ENCODE data around the gene TSC2.
"Not testable (repeated sequence)": the region's sequence is repeated elsewhere in the genome, so short reads cannot be mapped to it uniquely, and the experiment has no call there.

The TSC2 gene

DNA sequence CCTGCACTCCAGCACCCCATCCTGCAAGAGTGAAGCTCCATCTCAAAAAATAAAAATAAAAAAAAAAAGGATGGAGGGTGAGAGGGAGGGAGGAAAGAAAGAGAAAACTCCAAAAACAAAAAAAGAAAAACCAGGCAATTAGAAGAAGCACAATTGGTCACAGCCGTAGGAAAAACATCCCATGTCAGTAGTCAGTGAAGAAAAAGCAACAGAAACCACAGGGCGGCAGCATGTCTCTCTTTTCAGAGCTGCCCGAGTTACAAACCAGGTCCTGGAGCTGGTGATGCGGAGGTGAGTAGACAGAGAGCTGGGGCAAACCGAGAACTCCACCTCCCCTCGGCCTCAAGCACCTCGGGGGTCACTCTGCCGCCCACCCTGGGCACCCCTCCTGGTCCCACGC lies 73.5 kb downstream of the TSC2 start:
- not testable (repeated sequence) for H3K36me3 ChIP-seq (ENCODE audit: insufficient read depth, low read length); H3K4me3 ChIP-seq (ENCODE audit: low read depth, low read length, poor library complexity, severe bottlenecking); H3F3A ChIP-seq (ENCODE audit: insufficient read depth, low read length); H3K4me2 ChIP-seq (ENCODE audit: low read length); H3K9ac ChIP-seq (ENCODE audit: low read length); H4K20me1 ChIP-seq (ENCODE audit: insufficient read depth, low read length); H3K9me2 ChIP-seq (ENCODE audit: low read depth, low read length); H3K9me3 ChIP-seq (ENCODE audit: low read length); H3K27me3 ChIP-seq (ENCODE audit: insufficient read depth, low read length); H3K79me2 ChIP-seq (ENCODE audit: insufficient read depth, low read length); H3K27ac ChIP-seq (ENCODE audit: low read depth, low read length, poor library complexity, severe bottlenecking); H2AFZ ChIP-seq (ENCODE audit: low read length); H3K4me1 ChIP-seq (ENCODE audit: insufficient read depth, low read length, severe bottlenecking)
- TF ChIP-seq, protein P1, sequence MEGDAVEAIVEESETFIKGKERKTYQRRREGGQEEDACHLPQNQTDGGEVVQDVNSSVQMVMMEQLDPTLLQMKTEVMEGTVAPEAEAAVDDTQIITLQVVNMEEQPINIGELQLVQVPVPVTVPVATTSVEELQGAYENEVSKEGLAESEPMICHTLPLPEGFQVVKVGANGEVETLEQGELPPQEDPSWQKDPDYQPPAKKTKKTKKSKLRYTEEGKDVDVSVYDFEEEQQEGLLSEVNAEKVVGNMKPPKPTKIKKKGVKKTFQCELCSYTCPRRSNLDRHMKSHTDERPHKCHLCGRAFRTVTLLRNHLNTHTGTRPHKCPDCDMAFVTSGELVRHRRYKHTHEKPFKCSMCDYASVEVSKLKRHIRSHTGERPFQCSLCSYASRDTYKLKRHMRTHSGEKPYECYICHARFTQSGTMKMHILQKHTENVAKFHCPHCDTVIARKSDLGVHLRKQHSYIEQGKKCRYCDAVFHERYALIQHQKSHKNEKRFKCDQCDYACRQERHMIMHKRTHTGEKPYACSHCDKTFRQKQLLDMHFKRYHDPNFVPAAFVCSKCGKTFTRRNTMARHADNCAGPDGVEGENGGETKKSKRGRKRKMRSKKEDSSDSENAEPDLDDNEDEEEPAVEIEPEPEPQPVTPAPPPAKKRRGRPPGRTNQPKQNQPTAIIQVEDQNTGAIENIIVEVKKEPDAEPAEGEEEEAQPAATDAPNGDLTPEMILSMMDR (IDR thresholded peaks at IDR 0.05; ENCODE audit: low read length), result peak; percentile 37; the same call in 1 of the 2 replicates

DNA sequence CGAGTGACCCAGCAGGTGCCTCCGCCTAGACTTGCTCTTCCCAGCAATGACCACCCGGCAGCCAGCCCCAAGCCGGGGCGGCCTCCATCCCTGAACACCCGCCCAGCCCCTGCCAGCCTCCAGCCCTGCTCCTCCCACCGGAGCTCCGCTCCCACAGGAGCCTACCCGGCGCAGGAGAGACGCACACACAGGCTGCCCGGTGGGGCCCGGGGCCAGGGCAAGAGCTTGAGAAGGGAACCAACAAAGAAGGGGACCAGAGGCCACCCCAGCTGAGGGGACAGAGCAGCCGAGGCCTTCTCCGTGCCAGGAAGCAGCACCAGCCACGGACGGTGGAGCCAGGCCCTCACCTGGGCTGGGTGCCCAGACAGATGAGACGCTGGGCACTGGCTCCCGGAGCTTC lies 74.1 kb downstream of the TSC2 start:
- Histone ChIP-seq H3K79me2 (ENCODE audit: insufficient read depth, low read length) (no peaks in the 10 kb centered on the region), H3K9me3 (ENCODE audit: low read length) (no peaks in the 10 kb centered on the region), H3K4me2 (ENCODE audit: low read length) (no peak overlapping the region), H3K27ac (ENCODE audit: low read depth, low read length, poor library complexity, severe bottlenecking) (no peak overlapping the region), H3F3A (ENCODE audit: insufficient read depth, low read length) (no peaks in the 10 kb centered on the region), H2AFZ (ENCODE audit: low read length) (no peak overlapping the region), H3K36me3 (ENCODE audit: insufficient read depth, low read length) (no peaks in the 10 kb centered on the region), H3K27me3 (ENCODE audit: insufficient read depth, low read length) (0 out of 2 replicates have a peak, but pooled peaks cover 3% of the 10 kb centered on the region), H3K4me1 (ENCODE audit: insufficient read depth, low read length, severe bottlenecking) (no peaks in the 10 kb centered on the region), H3K9me2 (ENCODE audit: low read depth, low read length) (no peaks in the 10 kb centered on the region), H4K20me1 (ENCODE audit: insufficient read depth, low read length) (no peaks in the 10 kb centered on the region), H3K4me3 (ENCODE audit: low read depth, low read length, poor library complexity, severe bottlenecking) (no peak overlapping the region), H3K9ac (ENCODE audit: low read length) (no peak overlapping the region)
- TF ChIP-seq, protein P1 (IDR thresholded peaks at IDR 0.05; ENCODE audit: low read length), result no peak
- TF ChIP-seq EZH2 (IDR thresholded peaks at IDR 0.05; ENCODE audit: borderline replicate concordance, low read length), result no peak

- Histone ChIP-seq H3K4me3 (ENCODE audit: low read depth, low read length, poor library complexity, severe bottlenecking) (no peak overlapping the region), H3K4me2 (ENCODE audit: low read length) (no peak overlapping the region), H3K9ac (ENCODE audit: low read length) (no peak overlapping the region), H3K4me1 (ENCODE audit: insufficient read depth, low read length, severe bottlenecking) (no peaks in the 10 kb centered on the region), H3K27me3 (ENCODE audit: insufficient read depth, low read length) (0 out of 2 replicates have a peak, but pooled peaks cover 3% of the 10 kb centered on the region), H4K20me1 (ENCODE audit: insufficient read depth, low read length) (no peaks in the 10 kb centered on the region), H3K27ac (ENCODE audit: low read depth, low read length, poor library complexity, severe bottlenecking) (no peak overlapping the region), H3F3A (ENCODE audit: insufficient read depth, low read length) (no peaks in the 10 kb centered on the region), H3K9me2 (ENCODE audit: low read depth, low read length) (no peaks in the 10 kb centered on the region), H3K9me3 (ENCODE audit: low read length) (no peaks in the 10 kb centered on the region), H3K79me2 (ENCODE audit: insufficient read depth, low read length) (no peaks in the 10 kb centered on the region), H3K36me3 (ENCODE audit: insufficient read depth, low read length) (no peaks in the 10 kb centered on the region), H2AFZ (ENCODE audit: low read length) (no peak overlapping the region)
- TF ChIP-seq, protein P1 (IDR thresholded peaks at IDR 0.05; ENCODE audit: low read length), result no peak
- TF ChIP-seq EZH2 (IDR thresholded peaks at IDR 0.05; ENCODE audit: borderline replicate concordance, low read length), result no peak
Measured at GRCh38 chr16:2122429-2122828, 74.6 kb downstream of the TSC2 start.

DNA sequence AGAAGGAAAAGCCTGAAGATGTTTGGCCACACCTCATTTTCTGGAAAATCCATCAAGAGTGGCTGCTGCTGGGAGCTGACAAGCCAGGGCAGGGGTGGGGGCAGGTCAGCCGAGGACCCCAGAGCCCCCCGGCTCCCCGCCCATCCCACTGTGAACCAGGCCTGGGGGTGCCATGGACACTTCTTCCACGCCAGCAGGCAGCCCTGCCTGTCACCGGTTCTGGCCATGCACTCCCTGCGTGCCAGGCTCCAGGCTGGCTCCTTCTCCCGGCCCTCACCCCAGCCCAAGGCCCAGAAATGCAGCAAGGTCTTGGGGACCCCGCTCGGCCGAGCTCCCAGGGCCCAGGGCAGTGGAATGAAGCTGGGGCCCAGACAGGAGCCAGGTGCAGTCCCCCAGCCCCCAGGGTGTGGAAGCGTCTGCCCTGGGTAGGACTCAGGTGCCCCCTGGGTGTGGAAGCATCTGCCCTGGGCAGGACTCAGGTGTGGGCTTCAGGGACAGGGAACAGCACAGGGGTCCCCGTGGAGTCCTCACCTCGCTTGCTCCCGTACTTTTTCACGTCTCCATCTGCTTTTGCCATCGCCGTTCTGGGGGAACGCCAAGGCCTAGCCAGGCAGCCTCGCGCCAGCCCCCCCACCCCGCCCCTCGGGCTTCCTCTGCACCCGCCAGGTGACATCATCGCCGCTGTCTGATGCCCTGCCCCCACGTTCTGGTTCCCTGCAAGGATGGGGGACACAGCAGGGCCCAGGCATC lies 75.3 kb downstream of the TSC2 start:
- not testable (repeated sequence) for H3K27ac ChIP-seq (ENCODE audit: low read depth, low read length, poor library complexity, severe bottlenecking); H2AFZ ChIP-seq (ENCODE audit: low read length); H3K4me3 ChIP-seq (ENCODE audit: low read depth, low read length, poor library complexity, severe bottlenecking); H3K9ac ChIP-seq (ENCODE audit: low read length); H3K4me1 ChIP-seq (ENCODE audit: insufficient read depth, low read length, severe bottlenecking); H3F3A ChIP-seq (ENCODE audit: insufficient read depth, low read length); H3K9me2 ChIP-seq (ENCODE audit: low read depth, low read length); H3K79me2 ChIP-seq (ENCODE audit: insufficient read depth, low read length); H3K9me3 ChIP-seq (ENCODE audit: low read length); H3K36me3 ChIP-seq (ENCODE audit: insufficient read depth, low read length); H3K27me3 ChIP-seq (ENCODE audit: insufficient read depth, low read length); H3K4me2 ChIP-seq (ENCODE audit: low read length); H4K20me1 ChIP-seq (ENCODE audit: insufficient read depth, low read length)

GRCh38 chr16:2123706-2124376 lies 76.1 kb downstream of the TSC2 start:
- not testable (repeated sequence) for H3K9ac ChIP-seq (ENCODE audit: low read length)

More at GRCh38 chr16:2123706-2124376, 76.1 kb downstream of the TSC2 start:
- not testable (repeated sequence) for H3K27ac ChIP-seq (ENCODE audit: low read depth, low read length, poor library complexity, severe bottlenecking); H3K36me3 ChIP-seq (ENCODE audit: insufficient read depth, low read length); H3K9me2 ChIP-seq (ENCODE audit: low read depth, low read length); H3K4me3 ChIP-seq (ENCODE audit: low read depth, low read length, poor library complexity, severe bottlenecking); H3K9me3 ChIP-seq (ENCODE audit: low read length); H3K4me2 ChIP-seq (ENCODE audit: low read length); H3K79me2 ChIP-seq (ENCODE audit: insufficient read depth, low read length); H3K4me1 ChIP-seq (ENCODE audit: insufficient read depth, low read length, severe bottlenecking); H4K20me1 ChIP-seq (ENCODE audit: insufficient read depth, low read length); H3F3A ChIP-seq (ENCODE audit: insufficient read depth, low read length); H3K27me3 ChIP-seq (ENCODE audit: insufficient read depth, low read length); H2AFZ ChIP-seq (ENCODE audit: low read length)
